ENCODE results near the gene SLC49A4.
"Not testable (repeated sequence)": the region's sequence is repeated elsewhere in the genome, so short reads cannot be mapped to it uniquely, and the experiment has no call there.

SLC49A4 gene, protein sequence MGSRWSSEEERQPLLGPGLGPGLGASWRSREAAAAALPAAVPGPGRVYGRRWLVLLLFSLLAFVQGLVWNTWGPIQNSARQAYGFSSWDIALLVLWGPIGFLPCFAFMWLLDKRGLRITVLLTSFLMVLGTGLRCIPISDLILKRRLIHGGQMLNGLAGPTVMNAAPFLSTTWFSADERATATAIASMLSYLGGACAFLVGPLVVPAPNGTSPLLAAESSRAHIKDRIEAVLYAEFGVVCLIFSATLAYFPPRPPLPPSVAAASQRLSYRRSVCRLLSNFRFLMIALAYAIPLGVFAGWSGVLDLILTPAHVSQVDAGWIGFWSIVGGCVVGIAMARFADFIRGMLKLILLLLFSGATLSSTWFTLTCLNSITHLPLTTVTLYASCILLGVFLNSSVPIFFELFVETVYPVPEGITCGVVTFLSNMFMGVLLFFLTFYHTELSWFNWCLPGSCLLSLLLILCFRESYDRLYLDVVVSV

DNA sequence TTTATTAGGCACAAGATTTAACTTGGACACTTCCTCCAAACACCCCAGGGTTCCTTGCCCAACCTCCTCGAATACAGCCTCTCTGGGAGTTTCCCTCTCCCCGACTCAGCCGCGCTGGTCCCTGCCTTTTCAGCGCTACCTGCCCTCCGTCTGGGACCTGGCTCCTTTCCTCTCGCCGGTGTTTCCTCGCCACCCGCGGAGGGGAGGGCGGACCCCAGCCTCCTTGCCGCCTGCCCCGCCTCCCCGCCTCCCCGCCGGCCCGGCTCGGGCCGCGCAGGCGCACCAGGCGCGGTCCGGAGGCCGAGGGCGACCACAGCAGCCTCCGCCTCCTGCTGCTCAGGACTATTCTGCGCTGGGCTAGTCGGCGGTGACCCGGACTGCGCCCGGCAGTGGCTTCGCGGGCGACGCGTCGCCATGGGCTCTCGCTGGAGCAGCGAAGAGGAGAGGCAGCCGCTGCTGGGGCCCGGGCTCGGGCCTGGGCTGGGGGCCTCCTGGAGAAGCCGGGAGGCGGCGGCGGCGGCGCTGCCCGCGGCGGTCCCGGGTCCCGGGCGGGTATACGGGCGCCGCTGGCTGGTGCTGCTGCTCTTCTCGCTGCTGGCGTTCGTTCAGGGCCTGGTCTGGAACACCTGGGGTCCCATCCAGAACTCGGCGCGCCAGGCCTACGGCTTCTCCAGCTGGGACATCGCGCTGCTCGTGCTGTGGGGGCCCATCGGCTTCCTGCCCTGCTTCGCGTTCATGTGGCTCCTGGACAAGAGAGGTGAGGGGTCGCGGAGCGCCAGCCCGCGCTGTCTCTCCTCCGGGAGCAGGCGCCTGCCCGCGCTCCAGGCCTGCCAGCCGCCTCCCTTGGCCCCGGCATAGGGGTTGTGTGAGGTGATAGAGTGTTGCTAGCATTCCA, at the start of gene SLC49A4:
Gene SLC49A4, plus strand, starts transcription at position 291 of the 895 bp plus-strand sequence. Its CDS starts 124 bp downstream, at position 415.
- peaks cover 12% of the 10 kb centered on the region; the same call in 1 of the 2 replicates for H3K4me1 ChIP-seq (ENCODE audit: control insufficient read depth, insufficient read depth, low read length)
- H3K9ac ChIP-seq (ENCODE audit: low read depth, low read length), result peak within 1 kb of the TSS; percentile 86
- peak within 1 kb of the TSS; percentile 98 for H3K27ac ChIP-seq (ENCODE audit: low read depth, low read length)
- H3K36me3 ChIP-seq (ENCODE audit: control insufficient read depth, insufficient read depth, low read length), result no peaks in the 10 kb centered on the region
- H3K9me3 ChIP-seq (ENCODE audit: control insufficient read depth, insufficient read depth, low read length), result no peaks in the 10 kb centered on the region
- peaks cover 12% of the 10 kb centered on the region for H3K27me3 ChIP-seq (ENCODE audit: control insufficient read depth, insufficient read depth, low read length)
- H3K4me3 ChIP-seq (ENCODE audit: low read depth, low read length), result peak within 1 kb of the TSS; percentile 75

DNA sequence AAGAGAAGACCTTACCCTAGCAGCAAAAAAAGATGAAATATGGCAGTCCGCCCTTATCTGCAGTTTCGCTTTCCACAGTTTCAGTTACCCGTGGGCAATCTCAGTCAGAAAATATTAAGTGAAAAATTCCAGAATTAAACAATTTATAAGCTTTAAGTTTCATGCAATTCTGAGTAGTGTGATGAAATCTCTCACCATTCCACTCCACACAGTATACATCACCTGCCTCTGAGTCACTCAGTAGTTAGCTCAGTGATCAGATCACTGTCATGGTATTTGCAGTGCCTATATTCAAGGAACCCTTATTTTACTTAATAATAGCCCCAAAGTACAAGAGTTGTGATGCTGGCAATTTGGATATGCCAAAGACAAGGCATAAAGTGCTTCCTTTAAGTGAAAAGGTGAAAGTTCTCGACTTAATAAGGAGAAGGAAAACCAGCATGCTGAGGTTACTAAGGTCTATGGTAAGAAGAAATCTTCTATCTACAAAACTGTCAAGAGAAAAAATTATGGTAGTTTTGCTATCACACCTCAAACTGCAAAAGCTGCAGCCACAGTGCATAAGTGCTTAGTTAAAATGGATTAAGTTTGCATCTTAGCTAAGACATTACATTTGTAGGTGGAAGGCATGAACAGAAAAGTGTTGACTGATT, 49.4 kb upstream of the SLC49A4 start:
- Histone ChIP-seq H3K4me3 (ENCODE audit: low read depth, low read length) (no peak overlapping the region), H3K27me3 (ENCODE audit: control insufficient read depth, insufficient read depth, low read length) (no peaks in the 10 kb centered on the region), H3K9me3 (ENCODE audit: control insufficient read depth, insufficient read depth, low read length) (peaks cover 9% of the 10 kb centered on the region), H3K9ac (ENCODE audit: low read depth, low read length) (no peak overlapping the region), H3K4me1 (ENCODE audit: control insufficient read depth, insufficient read depth, low read length) (no peaks in the 10 kb centered on the region), H3K27ac (ENCODE audit: low read depth, low read length) (no peak overlapping the region), H3K36me3 (ENCODE audit: control insufficient read depth, insufficient read depth, low read length) (peaks cover 12% of the 10 kb centered on the region; the same call in 1 of the 2 replicates)

DNA sequence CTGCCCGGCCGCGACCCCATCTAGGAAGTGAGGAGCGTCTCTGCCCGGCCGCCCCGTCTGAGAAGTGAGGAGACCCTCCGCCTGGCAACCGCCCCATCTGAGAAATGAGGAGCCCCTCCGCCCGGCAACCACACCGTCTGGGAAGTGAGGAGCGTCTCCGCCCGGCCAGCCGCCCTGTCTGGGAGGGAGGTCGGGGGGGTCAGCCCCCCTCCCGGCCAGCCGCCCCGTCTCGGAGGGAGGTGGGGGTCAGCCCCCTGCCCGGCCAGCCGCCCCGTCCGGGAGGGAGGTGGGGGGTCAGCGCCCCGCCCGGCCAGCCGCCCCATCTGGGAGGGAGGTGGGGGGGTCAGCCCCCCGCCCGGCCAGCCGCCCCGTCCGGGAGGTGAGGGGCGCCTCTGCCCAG, 47.6 kb upstream of the SLC49A4 start:
- H3K4me3 ChIP-seq (ENCODE audit: low read depth, low read length); H3K4me1 ChIP-seq (ENCODE audit: control insufficient read depth, insufficient read depth, low read length); H3K27ac ChIP-seq (ENCODE audit: low read depth, low read length); H3K27me3 ChIP-seq (ENCODE audit: control insufficient read depth, insufficient read depth, low read length); H3K9me3 ChIP-seq (ENCODE audit: control insufficient read depth, insufficient read depth, low read length); H3K9ac ChIP-seq (ENCODE audit: low read depth, low read length): not testable (repeated sequence)
- H3K36me3 ChIP-seq (ENCODE audit: control insufficient read depth, insufficient read depth, low read length), result peaks cover 12% of the 10 kb centered on the region; the same call in 1 of the 2 replicates

DNA sequence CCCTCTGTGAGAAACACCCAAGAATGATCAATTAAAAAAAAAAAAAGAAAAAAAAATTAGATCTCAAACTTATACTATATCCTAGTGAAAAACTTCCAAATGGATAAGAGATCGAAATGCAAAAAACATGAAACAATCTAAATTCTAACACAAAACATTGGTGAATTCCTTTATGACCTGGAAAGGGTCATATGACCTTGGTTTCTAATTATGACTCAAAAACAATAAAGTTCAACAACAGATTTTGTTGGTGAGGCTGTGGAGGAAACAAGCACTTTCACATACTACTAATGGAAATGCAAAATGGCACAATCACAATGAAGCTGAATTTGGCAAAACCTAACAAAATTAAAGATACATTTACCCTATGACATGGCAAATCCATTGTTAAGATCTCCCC, 46.5 kb upstream of the SLC49A4 start:
- H3K9me3 ChIP-seq (ENCODE audit: control insufficient read depth, insufficient read depth, low read length), result peaks cover 9% of the 10 kb centered on the region
- peaks cover 8% of the 10 kb centered on the region; the same call in 1 of the 2 replicates for H3K36me3 ChIP-seq (ENCODE audit: control insufficient read depth, insufficient read depth, low read length)
- no peak overlapping the region for H3K27ac ChIP-seq (ENCODE audit: low read depth, low read length)
- H3K4me1 ChIP-seq (ENCODE audit: control insufficient read depth, insufficient read depth, low read length), result no peaks in the 10 kb centered on the region
- no peak overlapping the region for H3K4me3 ChIP-seq (ENCODE audit: low read depth, low read length)
- no peak overlapping the region for H3K9ac ChIP-seq (ENCODE audit: low read depth, low read length)
- H3K27me3 ChIP-seq (ENCODE audit: control insufficient read depth, insufficient read depth, low read length), result no peaks in the 10 kb centered on the region

DNA sequence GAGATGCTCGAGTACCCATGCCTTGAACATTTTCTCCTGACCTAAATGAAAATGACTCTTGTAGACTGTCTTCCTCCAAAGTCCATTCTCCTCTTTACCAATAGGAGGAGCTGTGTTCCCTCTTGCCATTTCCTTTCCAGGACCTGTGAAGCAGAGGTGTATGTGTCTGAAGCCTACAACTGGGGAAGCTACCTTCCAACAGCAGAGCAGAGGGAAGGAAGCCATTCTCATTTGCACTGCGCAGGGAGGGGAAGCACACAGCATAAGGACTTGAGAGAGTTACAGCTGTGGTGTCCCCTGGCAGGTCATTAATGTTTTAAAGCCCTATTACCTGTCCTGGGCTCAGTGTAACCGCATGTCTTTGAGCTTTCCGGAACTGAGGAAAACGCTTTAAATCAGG, 39.9 kb upstream of the SLC49A4 start:
- Histone ChIP-seq H3K9ac (ENCODE audit: low read depth, low read length) (no peak overlapping the region), H3K27ac (ENCODE audit: low read depth, low read length) (no peak overlapping the region), H3K36me3 (ENCODE audit: control insufficient read depth, insufficient read depth, low read length) (peaks cover 12% of the 10 kb centered on the region; the same call in 1 of the 2 replicates), H3K9me3 (ENCODE audit: control insufficient read depth, insufficient read depth, low read length) (no peaks in the 10 kb centered on the region), H3K4me1 (ENCODE audit: control insufficient read depth, insufficient read depth, low read length) (peaks cover 8% of the 10 kb centered on the region; the same call in 1 of the 2 replicates), H3K27me3 (ENCODE audit: control insufficient read depth, insufficient read depth, low read length) (no peaks in the 10 kb centered on the region), H3K4me3 (ENCODE audit: low read depth, low read length) (no peak overlapping the region)

DNA sequence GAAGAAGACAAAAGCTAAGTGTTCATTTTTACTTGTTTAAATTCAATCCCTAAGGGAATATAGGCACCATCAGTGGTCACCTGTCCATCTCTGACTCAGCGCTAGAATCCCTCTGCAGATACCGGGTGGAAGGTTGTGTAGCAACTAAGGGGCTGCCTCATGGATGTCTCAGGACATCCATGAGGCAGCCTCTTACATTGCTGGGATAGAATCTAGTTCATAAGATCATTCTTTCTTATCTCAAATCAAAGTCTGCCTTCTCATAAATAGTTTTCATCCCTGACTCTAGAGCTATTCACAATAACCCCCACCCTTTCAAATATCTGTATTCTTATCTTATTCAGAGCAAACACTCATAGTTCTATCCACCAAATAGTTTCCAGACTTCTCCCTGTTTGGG, 39.4 kb upstream of the SLC49A4 start:
- peaks cover 14% of the 10 kb centered on the region for H3K4me1 ChIP-seq (ENCODE audit: control insufficient read depth, insufficient read depth, low read length)
- H3K27ac ChIP-seq (ENCODE audit: low read depth, low read length), result no peak overlapping the region
- no peak overlapping the region for H3K9ac ChIP-seq (ENCODE audit: low read depth, low read length)
- H3K36me3 ChIP-seq (ENCODE audit: control insufficient read depth, insufficient read depth, low read length), result peaks cover 12% of the 10 kb centered on the region; the same call in 1 of the 2 replicates
- no peaks in the 10 kb centered on the region for H3K27me3 ChIP-seq (ENCODE audit: control insufficient read depth, insufficient read depth, low read length)
- no peaks in the 10 kb centered on the region for H3K9me3 ChIP-seq (ENCODE audit: control insufficient read depth, insufficient read depth, low read length)
- no peak overlapping the region for H3K4me3 ChIP-seq (ENCODE audit: low read depth, low read length)

DNA sequence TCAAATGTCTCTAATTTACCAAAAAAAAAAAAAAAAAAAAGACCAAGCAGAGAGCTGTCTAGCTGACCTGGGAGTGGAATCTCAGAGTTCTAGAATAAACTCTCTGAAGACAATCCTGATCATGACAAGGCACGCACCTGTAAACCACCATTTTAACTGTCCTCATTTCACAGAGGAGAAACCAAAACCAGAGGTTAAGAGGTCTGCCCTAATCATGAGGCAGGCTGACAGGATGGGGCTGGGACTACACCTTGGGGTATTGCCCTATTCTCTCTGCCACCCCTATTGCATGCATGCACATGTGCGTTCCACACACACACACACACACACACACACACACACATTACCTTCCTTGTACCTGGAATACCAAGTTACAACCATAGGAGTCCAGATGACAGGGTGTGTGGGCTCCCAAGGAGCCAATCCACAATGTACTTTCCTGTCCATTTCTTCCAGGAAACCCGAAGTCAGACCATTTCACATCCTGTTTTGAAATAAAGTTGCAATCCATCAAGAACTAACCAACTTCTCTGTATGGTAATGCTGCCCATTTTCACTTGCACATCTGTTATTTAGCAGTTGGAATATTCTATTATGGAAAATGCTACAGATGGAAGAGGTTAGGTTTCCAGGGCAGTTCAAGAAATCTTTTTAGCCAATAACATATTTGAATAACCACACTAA, 35.9 kb upstream of the SLC49A4 start:
- H3K9me3 ChIP-seq (ENCODE audit: control insufficient read depth, insufficient read depth, low read length), result no peaks in the 10 kb centered on the region
- H3K4me3 ChIP-seq (ENCODE audit: low read depth, low read length), result no peak overlapping the region
- peaks cover 22% of the 10 kb centered on the region for H3K4me1 ChIP-seq (ENCODE audit: control insufficient read depth, insufficient read depth, low read length)
- H3K27ac ChIP-seq (ENCODE audit: low read depth, low read length), result no peak overlapping the region
- H3K36me3 ChIP-seq (ENCODE audit: control insufficient read depth, insufficient read depth, low read length), result peaks cover 7% of the 10 kb centered on the region; the same call in 1 of the 2 replicates
- H3K9ac ChIP-seq (ENCODE audit: low read depth, low read length), result no peak overlapping the region
- H3K27me3 ChIP-seq (ENCODE audit: control insufficient read depth, insufficient read depth, low read length), result no peaks in the 10 kb centered on the region

DNA sequence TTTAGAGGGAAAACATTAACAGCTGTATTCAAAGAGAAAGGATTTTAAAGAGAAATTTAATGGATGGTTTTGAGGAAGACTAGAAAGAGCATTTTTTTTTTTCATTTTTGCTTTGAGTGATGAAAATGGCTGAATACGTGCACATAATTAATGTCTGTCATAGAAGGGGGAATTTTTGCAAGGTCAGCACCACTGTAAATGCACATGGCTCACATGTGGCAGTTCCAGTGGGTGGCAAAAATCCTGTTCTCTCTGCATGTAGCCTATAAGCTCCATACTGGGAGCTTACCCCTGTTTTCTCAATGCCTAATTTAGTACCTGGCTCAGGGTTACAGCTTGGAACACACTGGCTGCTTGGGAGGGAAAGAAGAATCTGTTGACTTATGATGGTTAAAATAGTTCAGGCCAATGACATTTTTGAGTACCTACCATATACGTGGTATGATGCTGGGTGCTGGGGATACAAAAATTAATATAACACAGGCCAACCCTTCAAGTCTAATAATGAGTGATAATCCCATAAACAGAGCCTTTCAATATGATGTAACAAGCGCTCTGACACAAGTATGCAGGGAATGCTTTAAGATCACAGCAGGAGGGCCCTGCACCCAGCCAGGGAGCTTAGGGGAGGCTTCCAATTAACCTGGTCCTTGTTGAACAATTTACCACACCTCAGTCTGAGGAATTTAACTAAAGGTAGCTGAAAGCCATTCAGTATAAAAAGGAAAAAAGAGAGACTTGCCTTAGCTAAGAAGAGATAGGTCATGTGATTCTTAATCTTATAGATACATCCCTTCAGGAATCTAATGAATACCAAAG, 34.2 kb upstream of the SLC49A4 start:
- Histone ChIP-seq H3K36me3 (ENCODE audit: control insufficient read depth, insufficient read depth, low read length) (no peaks in the 10 kb centered on the region), H3K9ac (ENCODE audit: low read depth, low read length) (peak overlapping the region; percentile 11; the same call in 1 of the 2 replicates), H3K4me3 (ENCODE audit: low read depth, low read length) (0 out of 2 replicates have a peak overlapping the region, but pooled peaks have one; percentile 3), H3K27ac (ENCODE audit: low read depth, low read length) (peak overlapping the region; percentile 84), H3K4me1 (ENCODE audit: control insufficient read depth, insufficient read depth, low read length) (peaks cover 19% of the 10 kb centered on the region), H3K27me3 (ENCODE audit: control insufficient read depth, insufficient read depth, low read length) (no peaks in the 10 kb centered on the region), H3K9me3 (ENCODE audit: control insufficient read depth, insufficient read depth, low read length) (no peaks in the 10 kb centered on the region)

DNA sequence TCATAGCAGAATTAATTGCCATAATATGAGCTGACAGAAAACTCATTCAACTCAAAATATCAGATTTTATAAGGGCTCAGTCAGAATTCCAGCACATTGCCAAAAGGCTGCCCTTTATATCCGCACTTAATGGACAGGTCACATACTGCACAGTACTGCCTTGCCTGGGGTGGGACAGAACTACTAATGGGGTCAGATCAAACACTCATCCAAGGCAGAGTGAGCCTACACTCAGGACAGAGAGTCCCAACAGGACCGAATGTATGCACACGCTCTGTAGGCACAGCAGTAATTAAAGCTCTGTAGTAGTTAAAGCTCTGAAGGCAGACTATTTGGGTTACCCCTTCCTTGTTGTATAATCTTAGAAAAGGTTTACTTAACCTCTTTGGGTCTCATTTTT, 28.4 kb upstream of the SLC49A4 start:
- Histone ChIP-seq H3K9ac (ENCODE audit: low read depth, low read length) (no peak overlapping the region), H3K27ac (ENCODE audit: low read depth, low read length) (no peak overlapping the region), H3K9me3 (ENCODE audit: control insufficient read depth, insufficient read depth, low read length) (no peaks in the 10 kb centered on the region), H3K4me1 (ENCODE audit: control insufficient read depth, insufficient read depth, low read length) (no peaks in the 10 kb centered on the region), H3K4me3 (ENCODE audit: low read depth, low read length) (no peak overlapping the region), H3K27me3 (ENCODE audit: control insufficient read depth, insufficient read depth, low read length) (no peaks in the 10 kb centered on the region), H3K36me3 (ENCODE audit: control insufficient read depth, insufficient read depth, low read length) (peaks cover 3% of the 10 kb centered on the region; the same call in 1 of the 2 replicates)

Measured in HUES48 (cell line).